ENCODE data around the gene TMEM184B.

GRCh38 chr22:38244106-38244505, 28.7 kb downstream of the TMEM184B start:
- no peak for TF ChIP-seq EZH2 (IDR thresholded peaks at IDR 0.05; ENCODE audit: borderline replicate concordance, insufficient read depth, low read depth, low read length, poor library complexity, severe bottlenecking)
- TF ChIP-seq CTCF (IDR thresholded peaks at IDR 0.05), result no peak
